ENCODE data around the gene BACH2.

DNA sequence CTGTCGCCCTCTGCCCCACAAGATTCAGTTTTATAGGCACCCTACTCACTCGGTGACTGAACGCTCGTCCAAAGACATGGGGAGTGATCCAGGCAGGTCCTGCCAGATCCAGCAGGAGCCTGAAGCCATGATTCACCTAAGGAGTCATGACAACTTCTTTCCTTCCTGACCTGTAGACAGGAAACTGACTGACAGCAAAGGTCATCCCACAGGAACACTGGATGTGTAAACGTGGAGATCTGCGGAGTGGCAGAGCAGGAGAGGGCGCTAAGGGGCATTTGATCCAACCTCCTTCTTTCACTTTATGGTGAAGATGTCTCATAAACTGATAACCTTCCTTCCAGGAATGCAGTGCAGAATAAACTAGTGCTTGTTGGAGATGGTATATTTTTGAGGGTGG lies 210.1 kb downstream of the BACH2 start:
- TF ChIP-seq NFE2L2 (IDR thresholded peaks at IDR 0.05; ENCODE audit: low read depth, low read length) (no peak), RAD21 (IDR thresholded peaks at IDR 0.05; ENCODE audit: low read length) (no peak), CHD1 (IDR thresholded peaks at IDR 0.05; ENCODE audit: low read depth, low read length) (no peak), FOS (IDR thresholded peaks at IDR 0.05; ENCODE audit: low read depth, low read length) (no peak), MAFK (IDR thresholded peaks at IDR 0.05; ENCODE audit: low read depth, low read length) (no peak), RFX5 (IDR thresholded peaks at IDR 0.05; ENCODE audit: low read depth, low read length) (no peak), POLR2A (IDR thresholded peaks at IDR 0.05; ENCODE audit: low read depth, low read length) (no peak)
- TF ChIP-seq, protein P1, sequence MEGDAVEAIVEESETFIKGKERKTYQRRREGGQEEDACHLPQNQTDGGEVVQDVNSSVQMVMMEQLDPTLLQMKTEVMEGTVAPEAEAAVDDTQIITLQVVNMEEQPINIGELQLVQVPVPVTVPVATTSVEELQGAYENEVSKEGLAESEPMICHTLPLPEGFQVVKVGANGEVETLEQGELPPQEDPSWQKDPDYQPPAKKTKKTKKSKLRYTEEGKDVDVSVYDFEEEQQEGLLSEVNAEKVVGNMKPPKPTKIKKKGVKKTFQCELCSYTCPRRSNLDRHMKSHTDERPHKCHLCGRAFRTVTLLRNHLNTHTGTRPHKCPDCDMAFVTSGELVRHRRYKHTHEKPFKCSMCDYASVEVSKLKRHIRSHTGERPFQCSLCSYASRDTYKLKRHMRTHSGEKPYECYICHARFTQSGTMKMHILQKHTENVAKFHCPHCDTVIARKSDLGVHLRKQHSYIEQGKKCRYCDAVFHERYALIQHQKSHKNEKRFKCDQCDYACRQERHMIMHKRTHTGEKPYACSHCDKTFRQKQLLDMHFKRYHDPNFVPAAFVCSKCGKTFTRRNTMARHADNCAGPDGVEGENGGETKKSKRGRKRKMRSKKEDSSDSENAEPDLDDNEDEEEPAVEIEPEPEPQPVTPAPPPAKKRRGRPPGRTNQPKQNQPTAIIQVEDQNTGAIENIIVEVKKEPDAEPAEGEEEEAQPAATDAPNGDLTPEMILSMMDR (conservative IDR thresholded peaks at IDR 0.05; ENCODE audit: low read depth, low read length): no peak
